HCT116 (cell line): ENCODE measurements around the gene OSBPL1A. TPM values are rescaled to one million over a fixed set of nuclear protein-coding genes. Genes with fewer than 3 reads are reported as not detected.

Experiments used
- ATAC-seq: fragments of 200-7000 bp; cut with Tn5 transposase; 2 replicates; pipeline ENCODE4 v1.9.1; 2020; ENCODE audit warnings: mild to moderate bottlenecking, moderate library complexity
- BruUV-seq: library from RNA; stranded (reverse); fragments of 400-500 nt; replicated peaks from 2 replicates; lab custom pipeline; 2021; lab: Mats Ljungman, UMichigan
- CTCF ChIA-PET: fragments of 300-600 bp; sonication (Branson Sonifier 250); formaldehyde crosslinking; loops from one replicate; lab custom pipeline; 2021; ENCODE audit warnings: antibody characterized with exemption; lab: Charles Lee
- POLR2A ChIA-PET: fragments of 300-600, 350-600 bp; sonication (Branson Sonifier 250); formaldehyde crosslinking; loops from one replicate; lab custom pipeline; 2021; ENCODE audit warnings: antibody characterized with exemption; lab: Charles Lee
- RAD21 ChIA-PET, 2 experiments: fragments of 300-600 bp; sonication (Branson Sonifier 250); formaldehyde crosslinking; loops; one replicate each; lab custom pipeline; 2023; ENCODE audit warnings: low total read pairs in 2 of 2; ENCODE audit not compliant: uncharacterized antibody in 2 of 2, unreplicated experiment in 2 of 2, low non-redundant PET in 1 of 2; lab: Charles Lee
- DNase-seq: peaks from one replicate; pipeline ENCODE4 v3.0.0-alpha.2; 2010; ENCODE audit warnings: low read depth, low spot score
- H2AFZ ChIP-seq: fragments of 200-600 bp; shearing (Covaris generic), sonication (generic); 2 replicates; pipeline ENCODE4 v1.6.1; 2017; ENCODE audit warnings: low read depth, mixed run types, mixed read lengths, antibody characterized with exemption, low read length; ENCODE audit not compliant: poor library complexity, severe bottlenecking
- H3K27ac ChIP-seq: 2 replicates; pipeline ENCODE4 v1.5.1; 2012; ENCODE audit warnings: low read depth, low read length
- H3K27me3 ChIP-seq: fragments of 200-600 bp; sonication (generic); 2 replicates; pipeline ENCODE4 v1.6.1; 2016; ENCODE audit warnings: mixed run types, low read length, mixed read lengths; ENCODE audit not compliant: insufficient read depth
- H3K36me3 ChIP-seq, 2 experiments: fragments of 200-500 bp in 1 of 2; fragments of 200-600 bp in 1 of 2; sonication (Bioruptor generic) in 1 of 2; sonication (generic) in 1 of 2; 2 replicates each; pipeline versions ENCODE4 v1.5.1 to v1.6.1; 2014 to 2016; ENCODE audit warnings: low read length in 2 of 2, inconsistent platforms in 1 of 2, mixed read lengths in 1 of 2, mixed run types in 1 of 2; ENCODE audit not compliant: insufficient read depth in 2 of 2, control insufficient read depth in 1 of 2
- H3K4me1 ChIP-seq, 2 experiments: fragments of 200-600 bp in 1 of 2; sonication (generic) in 1 of 2; 2 replicates each; pipeline versions ENCODE4 v1.5.1 to v1.6.1; 2012 to 2017; ENCODE audit warnings: low read length in 2 of 2, inconsistent platforms in 1 of 2, mild to moderate bottlenecking in 1 of 2, mixed read lengths in 1 of 2, mixed run types in 1 of 2, moderate library complexity in 1 of 2; ENCODE audit not compliant: insufficient read depth in 2 of 2, control insufficient read depth in 1 of 2
- H3K4me2 ChIP-seq: fragments of 200-600 bp; sonication (generic); 2 replicates; pipeline ENCODE4 v1.6.1; 2017; ENCODE audit warnings: mixed run types, low read length, mixed read lengths
- H3K4me3 ChIP-seq, 2 experiments: fragments of 200-600 bp in 1 of 2; sonication (generic) in 1 of 2; replicated peaks in 1 of 2; 2 replicates each; pipeline ENCODE4 v1.5.1; 2011 to 2016; ENCODE audit warnings: low read length in 2 of 2, control low read depth in 1 of 2, low read depth in 1 of 2, mild to moderate bottlenecking in 1 of 2, mixed read lengths in 1 of 2, mixed run types in 1 of 2
- H3K79me2 ChIP-seq: fragments of 200-600 bp; sonication (generic); 2 replicates; pipeline ENCODE4 v1.6.1; 2017; ENCODE audit warnings: mild to moderate bottlenecking, mixed run types, low read length, moderate library complexity, mixed read lengths; ENCODE audit not compliant: insufficient read depth
- H3K9ac ChIP-seq: fragments of 200-600 bp; sonication (generic); 2 replicates; pipeline ENCODE4 v1.6.1; 2016; ENCODE audit warnings: low read length, mixed read lengths
- H3K9me2 ChIP-seq: fragments of 200-600 bp; sonication (generic), shearing (Covaris generic); 2 replicates; pipeline ENCODE4 v1.6.1; 2017; ENCODE audit warnings: mixed run types, mild to moderate bottlenecking, moderate library complexity; ENCODE audit not compliant: insufficient read depth
- H3K9me3 ChIP-seq, 2 experiments: fragments of 200-500 bp in 1 of 2; fragments of 200-600 bp in 1 of 2; sonication (Bioruptor generic) in 1 of 2; sonication (generic) in 1 of 2; 2 replicates each; pipeline ENCODE4 v1.6.1; 2014 to 2017; ENCODE audit warnings: low read length in 2 of 2, mixed read lengths in 2 of 2, inconsistent platforms in 1 of 2, low read depth in 1 of 2, mild to moderate bottlenecking in 1 of 2, mixed run types in 1 of 2, moderate library complexity in 1 of 2; ENCODE audit not compliant: control insufficient read depth in 1 of 2, insufficient read depth in 1 of 2
- H4K20me1 ChIP-seq: fragments of 200-600 bp; sonication (generic), shearing (Covaris generic); 2 replicates; pipeline ENCODE4 v1.6.1; 2017; ENCODE audit warnings: mixed run types, mild to moderate bottlenecking, moderate library complexity; ENCODE audit not compliant: insufficient read depth
- CBX3 ChIP-seq: IDR thresholded peaks from 2 replicates; pipeline ENCODE4 v1.6.1; 2012; ENCODE audit warnings: low read depth
- EZH2phosphoT487 ChIP-seq: fragments of 200-600 bp; IDR thresholded peaks from 2 replicates; pipeline ENCODE4 v1.6.1; 2018; ENCODE audit warnings: antibody characterized with exemption, borderline replicate concordance
- REST ChIP-seq: IDR thresholded peaks from 2 replicates; pipeline ENCODE4 v1.6.1; 2012; ENCODE audit warnings: low read depth
- intact Hi-C: fragments of 100-400 bp; cut with micrococcal nuclease; formaldehyde crosslinking; loops from 2 replicates; pipeline ENCODE4 v1.10.0; 2022
- total RNA-seq: library from RNA; stranded (reverse); gene quantifications from one replicate; pipeline ENCODE4 v1.2.1, GENCODE V29; 2021; ENCODE audit not compliant: unreplicated experiment

OSBPL1A gene
- total RNA-seq, 1 experiment from 2014 or later = 18.9 TPM

- ATAC-seq (no peak), DNase-seq (no peak)
- no peaks in the 10 kb centered on the region for H3K36me3 ChIP-seq
- H3K9me2 ChIP-seq = no peaks in the 10 kb centered on the region
- H3K27me3 ChIP-seq = no peaks in the 10 kb centered on the region
- H4K20me1 ChIP-seq = no peaks in the 10 kb centered on the region
- POLR2A ChIA-PET = no interaction called here
- TF ChIP-seq EZH2phosphoT487 (no peak), REST (no peak), CBX3 (no peak)
- no peaks in the 10 kb centered on the region for H3K79me2 ChIP-seq
- H2AFZ ChIP-seq = no peak overlapping the region
- CTCF ChIA-PET = interaction anchor here (1.2 kb wide), 1 partner anchor 197 kb away, joined by 3 read pairs; no protein-coding TSS in a partner anchor
- no TSS peak for BruUV-seq
- no peak overlapping the region for H3K4me3 ChIP-seq
- no peaks in the 10 kb centered on the region for H3K9me3 ChIP-seq
- H3K27ac ChIP-seq = no peak overlapping the region
- H3K4me2 ChIP-seq = no peak overlapping the region
- no peak overlapping the region for H3K9ac ChIP-seq
- peaks cover 18 to 22% of the 10 kb centered on the region in 2 experiments for H3K4me1 ChIP-seq
- intact Hi-C loops = loop anchor here (5.0 to 10.0 kb wide), 5 partner anchors 38 to 620 kb away; partner anchors contain the start of gene TTC39C
- RAD21 ChIA-PET = no interaction called here
These were observed 282.6 kb downstream of the OSBPL1A start for GRCh38 chr18:24114924-24115549.
